GM10248 (cell line): ENCODE results near the gene KCNH5.

Experiments used
- CTCF ChIA-PET: fragments of 300-600 bp; sonication (Branson Sonifier 250); formaldehyde crosslinking; extraction: SDS; loops from one replicate; lab custom pipeline; 2021; ENCODE audit warnings: antibody characterized with exemption; lab: Yijun Ruan, JAX
- POLR2A ChIA-PET: fragments of 350-650 bp; sonication (Branson Sonifier 250); formaldehyde crosslinking; extraction: SDS; loops from one replicate; lab custom pipeline; 2020; ENCODE audit warnings: antibody characterized with exemption; lab: Yijun Ruan, JAX
- DNase-seq: peaks from one replicate; pipeline ENCODE4 v3.0.0; 2012; ENCODE audit errors: extremely low spot score
- TF ChIP-seq, protein P1 (sequence below): IDR thresholded peaks from 2 replicates; pipeline ENCODE4 v1.5.1; 2012; ENCODE audit warnings: mild to moderate bottlenecking, low read depth; ENCODE audit errors: extremely low read depth, missing control alignments, control extremely low read depth

The KCNH5 gene

DNA sequence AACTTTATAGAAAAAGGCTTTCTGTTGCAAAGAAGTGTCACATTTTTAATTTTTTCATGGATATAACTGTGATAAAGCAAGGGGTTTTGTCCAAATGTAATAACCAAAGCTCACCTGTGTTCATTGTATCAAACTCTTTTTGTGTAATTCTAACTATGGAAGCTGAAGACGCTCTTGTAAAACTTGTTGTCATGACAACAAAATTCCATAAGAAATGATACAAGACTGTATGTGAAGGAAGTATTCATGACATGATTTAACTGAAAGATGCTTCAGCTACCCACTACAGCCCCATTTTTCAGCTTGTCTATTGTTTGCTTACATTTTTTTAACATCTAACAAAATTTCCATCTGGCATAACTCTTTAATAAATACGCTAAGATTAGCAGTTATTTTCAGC, 360.9 kb downstream of the KCNH5 start:
- CTCF ChIA-PET = no interaction called here
- TF ChIP-seq, protein P1, sequence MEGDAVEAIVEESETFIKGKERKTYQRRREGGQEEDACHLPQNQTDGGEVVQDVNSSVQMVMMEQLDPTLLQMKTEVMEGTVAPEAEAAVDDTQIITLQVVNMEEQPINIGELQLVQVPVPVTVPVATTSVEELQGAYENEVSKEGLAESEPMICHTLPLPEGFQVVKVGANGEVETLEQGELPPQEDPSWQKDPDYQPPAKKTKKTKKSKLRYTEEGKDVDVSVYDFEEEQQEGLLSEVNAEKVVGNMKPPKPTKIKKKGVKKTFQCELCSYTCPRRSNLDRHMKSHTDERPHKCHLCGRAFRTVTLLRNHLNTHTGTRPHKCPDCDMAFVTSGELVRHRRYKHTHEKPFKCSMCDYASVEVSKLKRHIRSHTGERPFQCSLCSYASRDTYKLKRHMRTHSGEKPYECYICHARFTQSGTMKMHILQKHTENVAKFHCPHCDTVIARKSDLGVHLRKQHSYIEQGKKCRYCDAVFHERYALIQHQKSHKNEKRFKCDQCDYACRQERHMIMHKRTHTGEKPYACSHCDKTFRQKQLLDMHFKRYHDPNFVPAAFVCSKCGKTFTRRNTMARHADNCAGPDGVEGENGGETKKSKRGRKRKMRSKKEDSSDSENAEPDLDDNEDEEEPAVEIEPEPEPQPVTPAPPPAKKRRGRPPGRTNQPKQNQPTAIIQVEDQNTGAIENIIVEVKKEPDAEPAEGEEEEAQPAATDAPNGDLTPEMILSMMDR = no peak
- POLR2A ChIA-PET = no interaction called here

GRCh38 chr14:62682208-62682607, 363.1 kb downstream of the KCNH5 start:
- TF ChIP-seq, protein P1 = no peak
- ChIA-PET POLR2A (no interaction called here), CTCF (interaction anchor here (0.6 to 1.5 kb wide), 3 partner anchors 12 to 595 kb away, joined by 3 to 4 read pairs (median 3); no protein-coding TSS in a partner anchor)
- no peak for DNase-seq

More for the DNA sequence above, 360.9 kb downstream of the KCNH5 start:
- no peak for DNase-seq

DNA sequence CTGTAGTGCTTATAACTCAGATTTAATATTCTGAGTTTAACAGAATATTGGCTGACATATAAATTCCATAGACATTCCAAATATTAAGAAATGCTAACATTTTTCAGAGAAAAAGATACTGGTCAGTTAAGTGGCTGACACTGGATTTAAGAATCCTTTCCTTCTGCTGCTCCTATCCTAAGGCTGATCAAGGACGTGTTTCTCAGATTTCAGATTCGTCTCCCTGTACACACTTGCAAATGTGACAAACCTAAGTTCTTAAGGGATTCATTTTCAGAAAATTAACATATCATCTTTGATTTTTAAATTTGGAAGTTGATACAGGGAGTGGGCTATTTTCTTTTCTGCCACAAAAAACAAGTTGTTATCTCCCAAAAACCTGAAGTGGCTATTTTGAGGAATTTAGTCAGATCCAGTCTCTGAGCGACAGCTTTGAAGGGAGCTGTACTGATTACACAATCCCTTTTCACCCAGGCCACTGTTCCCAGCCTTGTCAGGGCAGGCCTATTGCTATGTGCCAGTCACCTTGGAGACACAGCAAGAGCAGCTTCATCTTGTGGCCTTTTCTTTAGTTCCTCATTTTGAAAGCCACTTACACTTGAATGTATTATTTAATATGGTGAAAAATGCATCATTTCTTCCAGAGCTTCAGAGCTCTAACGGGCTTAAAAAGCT, 370.6 kb downstream of the KCNH5 start:
- CTCF ChIA-PET = no interaction called here
- TF ChIP-seq, protein P1 = no peak
- POLR2A ChIA-PET = no interaction called here
- no peak for DNase-seq

- TF ChIP-seq, protein P1 = no peak
- POLR2A ChIA-PET = no interaction called here
- CTCF ChIA-PET = no interaction called here
- DNase-seq = no peak
Observed at GRCh38 chr14:62673014-62673755, 372.1 kb downstream of the KCNH5 start.

DNA sequence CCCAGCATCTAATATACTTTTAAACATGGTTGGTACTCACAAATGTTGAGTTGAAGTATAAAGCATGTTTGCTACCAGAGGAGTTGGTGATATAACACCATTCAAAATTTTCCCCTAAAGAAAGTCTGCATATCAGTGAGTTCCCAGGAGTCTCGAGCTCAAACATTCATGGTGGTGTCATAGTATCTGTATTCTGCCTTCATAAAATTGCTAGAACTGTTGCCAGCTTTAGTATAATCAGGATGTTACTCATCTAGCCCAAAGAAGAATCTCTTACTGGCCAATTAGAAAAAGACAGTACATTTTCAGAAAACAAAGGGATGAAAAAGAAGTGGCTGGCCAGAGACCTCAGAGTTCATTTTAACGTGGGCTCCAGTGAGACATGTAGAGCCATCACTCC, 374.7 kb downstream of the KCNH5 start:
- TF ChIP-seq, protein P1 = no peak
- POLR2A ChIA-PET = no interaction called here
- CTCF ChIA-PET = interaction anchor here (1.1 kb wide), 1 partner anchor 11 kb away, joined by 3 read pairs; no protein-coding TSS in a partner anchor
- no peak for DNase-seq

- ChIA-PET POLR2A (no interaction called here), CTCF (interaction anchor here (1.9 kb wide), 2 partner anchors 9 to 11 kb away, joined by 4 read pairs; no protein-coding TSS in a partner anchor)
- no peak for DNase-seq
- TF ChIP-seq, protein P1 = no peak
Observed at GRCh38 chr14:62667421-62667914, 377.8 kb downstream of the KCNH5 start.
